Measurements from ENCODE around the gene ERAL1. TPM values are rescaled to one million over a fixed set of nuclear protein-coding genes. Genes with fewer than 3 reads are reported as not detected.
A peak's percentile ranks its signal among the peaks of the same experiment; 100 is the strongest.

The ERAL1 gene
- total RNA-seq, 1 donor from 2014 or later, result 64.4 TPM

- DNase-seq (ENCODE audit: low read depth, low spot score), result no peak
- Mint-ChIP-seq H3K27me3 (ENCODE audit: low read depth) (no peaks in the 10 kb centered on the region), H3K36me3 (ENCODE audit: low read depth) (peaks cover 3% of the 10 kb centered on the region), H3K27ac (ENCODE audit: unreplicated experiment) (peak overlapping the region; percentile 96), H3K9me3 (no peaks in the 10 kb centered on the region), H3K4me3 (peak overlapping the region; percentile 94), H3K4me1 (peaks cover 18% of the 10 kb centered on the region)
- TF ChIP-seq, protein P1, sequence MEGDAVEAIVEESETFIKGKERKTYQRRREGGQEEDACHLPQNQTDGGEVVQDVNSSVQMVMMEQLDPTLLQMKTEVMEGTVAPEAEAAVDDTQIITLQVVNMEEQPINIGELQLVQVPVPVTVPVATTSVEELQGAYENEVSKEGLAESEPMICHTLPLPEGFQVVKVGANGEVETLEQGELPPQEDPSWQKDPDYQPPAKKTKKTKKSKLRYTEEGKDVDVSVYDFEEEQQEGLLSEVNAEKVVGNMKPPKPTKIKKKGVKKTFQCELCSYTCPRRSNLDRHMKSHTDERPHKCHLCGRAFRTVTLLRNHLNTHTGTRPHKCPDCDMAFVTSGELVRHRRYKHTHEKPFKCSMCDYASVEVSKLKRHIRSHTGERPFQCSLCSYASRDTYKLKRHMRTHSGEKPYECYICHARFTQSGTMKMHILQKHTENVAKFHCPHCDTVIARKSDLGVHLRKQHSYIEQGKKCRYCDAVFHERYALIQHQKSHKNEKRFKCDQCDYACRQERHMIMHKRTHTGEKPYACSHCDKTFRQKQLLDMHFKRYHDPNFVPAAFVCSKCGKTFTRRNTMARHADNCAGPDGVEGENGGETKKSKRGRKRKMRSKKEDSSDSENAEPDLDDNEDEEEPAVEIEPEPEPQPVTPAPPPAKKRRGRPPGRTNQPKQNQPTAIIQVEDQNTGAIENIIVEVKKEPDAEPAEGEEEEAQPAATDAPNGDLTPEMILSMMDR (conservative IDR thresholded peaks at IDR 0.05), result no peak
Observed at GRCh38 chr17:28855336-28855679, 492 bp downstream of the ERAL1 start.

- H3K9me3 Mint-ChIP-seq, result no peaks in the 10 kb centered on the region
Observed at GRCh38 chr17:28856028-28856574, 1.3 kb downstream of the ERAL1 start.

DNA sequence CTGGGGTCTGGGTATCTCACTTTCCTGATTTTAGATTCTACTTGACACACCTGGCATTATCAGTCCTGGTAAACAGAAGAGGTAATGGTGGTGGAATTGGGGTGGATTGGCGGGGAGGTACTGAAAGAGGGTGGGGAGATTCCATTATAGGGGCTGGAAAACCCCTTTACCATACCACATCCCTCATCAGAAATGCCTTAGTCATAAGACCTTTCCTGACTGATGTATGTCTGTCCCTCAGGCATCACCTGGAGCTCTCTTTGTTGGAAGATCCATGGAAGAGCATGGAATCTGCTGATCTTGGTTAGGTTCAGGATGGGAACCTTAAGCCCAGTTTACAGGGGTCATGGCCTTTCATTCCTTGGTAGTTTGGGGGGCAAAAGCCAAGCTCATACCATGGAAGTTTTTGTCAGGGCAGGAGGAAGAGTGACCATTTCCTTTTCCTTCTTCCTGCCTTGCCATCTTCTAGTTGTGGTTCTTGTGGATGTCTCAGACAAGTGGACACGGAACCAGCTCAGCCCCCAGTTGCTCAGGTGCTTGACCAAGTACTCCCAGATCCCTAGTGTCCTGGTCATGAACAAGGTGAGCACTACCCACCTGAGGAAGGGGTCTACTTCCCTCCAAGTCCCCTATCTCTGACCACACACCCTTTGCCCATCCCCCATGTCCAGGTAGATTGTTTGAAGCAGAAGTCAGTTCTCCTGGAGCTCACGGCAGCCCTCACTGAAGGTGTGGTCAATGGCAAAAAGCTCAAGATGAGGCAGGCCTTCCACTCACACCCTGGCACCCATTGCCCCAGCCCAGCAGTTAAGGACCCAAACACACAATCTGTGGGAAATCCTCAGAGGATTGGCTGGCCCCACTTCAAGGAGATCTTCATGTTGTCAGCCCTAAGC lies 3.3 kb downstream of the ERAL1 start:
- TF ChIP-seq, protein P1 (conservative IDR thresholded peaks at IDR 0.05), result no peak
- Mint-ChIP-seq H3K27ac (ENCODE audit: unreplicated experiment) (no peak overlapping the region), H3K9me3 (no peaks in the 10 kb centered on the region), H3K4me3 (peak overlapping the region; percentile 71), H3K4me1 (peaks cover 18% of the 10 kb centered on the region), H3K36me3 (ENCODE audit: low read depth) (peaks cover 3% of the 10 kb centered on the region), H3K27me3 (ENCODE audit: low read depth) (no peaks in the 10 kb centered on the region)
- DNase-seq (ENCODE audit: low read depth, low spot score), result no peak

More at GRCh38 chr17:28856028-28856574, 1.3 kb downstream of the ERAL1 start:
- Mint-ChIP-seq H3K27me3 (ENCODE audit: low read depth) (no peaks in the 10 kb centered on the region), H3K27ac (ENCODE audit: unreplicated experiment) (no peak overlapping the region), H3K36me3 (ENCODE audit: low read depth) (peaks cover 3% of the 10 kb centered on the region), H3K4me1 (peaks cover 18% of the 10 kb centered on the region), H3K4me3 (peak overlapping the region; percentile 94)
- no peak for DNase-seq (ENCODE audit: low read depth, low spot score)
- TF ChIP-seq, protein P1 (conservative IDR thresholded peaks at IDR 0.05), result no peak

GRCh38 chr17:28858801-28859355 lies 4.1 kb downstream of the ERAL1 start:
- H3K9me3 Mint-ChIP-seq, result no peaks in the 10 kb centered on the region
- no peak for DNase-seq (ENCODE audit: low read depth, low spot score)
- H3K27me3 Mint-ChIP-seq (ENCODE audit: low read depth), result no peaks in the 10 kb centered on the region
- no peak overlapping the region for H3K27ac Mint-ChIP-seq (ENCODE audit: unreplicated experiment)
- TF ChIP-seq, protein P1 (conservative IDR thresholded peaks at IDR 0.05), result no peak
- H3K4me1 Mint-ChIP-seq, result peaks cover 18% of the 10 kb centered on the region
- no peak overlapping the region for H3K4me3 Mint-ChIP-seq
- H3K36me3 Mint-ChIP-seq (ENCODE audit: low read depth), result peaks cover 3% of the 10 kb centered on the region

DNA sequence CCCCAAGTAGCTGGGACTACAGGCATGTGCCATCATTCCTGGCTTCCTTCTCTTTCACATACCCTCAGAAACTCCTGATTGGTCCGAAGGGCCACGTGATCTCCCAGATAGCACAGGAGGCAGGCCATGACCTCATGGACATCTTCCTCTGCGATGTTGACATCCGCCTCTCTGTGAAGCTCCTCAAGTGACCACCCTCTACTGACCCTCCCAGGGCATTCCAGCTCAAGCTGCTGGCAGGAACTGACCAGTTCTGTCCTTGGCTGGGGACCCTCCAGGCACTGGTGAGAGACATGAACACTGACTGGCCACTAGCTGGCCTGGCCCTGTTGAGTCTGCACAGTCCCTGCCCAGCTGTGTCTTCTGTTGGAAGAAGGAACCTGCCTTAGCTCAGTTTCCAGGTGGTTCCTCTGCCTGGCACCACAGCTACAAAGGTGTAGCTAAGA lies 5.6 kb downstream of the ERAL1 start:
- peaks cover 4% of the 10 kb centered on the region for H3K4me1 Mint-ChIP-seq

More for the DNA sequence above, 5.6 kb downstream of the ERAL1 start:
- H3K27ac Mint-ChIP-seq (ENCODE audit: unreplicated experiment), result no peak overlapping the region
- DNase-seq (ENCODE audit: low read depth, low spot score), result no peak
- no peak overlapping the region for H3K4me3 Mint-ChIP-seq
- TF ChIP-seq, protein P1 (conservative IDR thresholded peaks at IDR 0.05), result no peak
- no peaks in the 10 kb centered on the region for H3K27me3 Mint-ChIP-seq (ENCODE audit: low read depth)
- peaks cover 3% of the 10 kb centered on the region for H3K36me3 Mint-ChIP-seq (ENCODE audit: low read depth)
- no peaks in the 10 kb centered on the region for H3K9me3 Mint-ChIP-seq

All from neural crest cell (in vitro differentiated cells).